ENCODE results near the gene MAP1LC3B2. TPM values are rescaled to one million over a fixed set of nuclear protein-coding genes. Genes with fewer than 3 reads are reported as not detected.

MAP1LC3B2 gene
- total and polyA plus RNA-seq, 2 of the 8 experiments (the other 6 are each of a cell fraction or from before 2014, with no cell fraction given), result 0.39 to 1.5 TPM

GRCh38 chr12:116571089-116571488, 11.9 kb downstream of the MAP1LC3B2 start (continued):
- TF ChIP-seq CHD7 (IDR thresholded peaks at IDR 0.05; ENCODE audit: insufficient replicate concordance, low read length) (no peak), ZNF274 (IDR thresholded peaks at IDR 0.05; ENCODE audit: borderline replicate concordance, extremely low read depth, low read length) (no peak), RXRA (IDR thresholded peaks at IDR 0.05; ENCODE audit: insufficient read depth, low read depth, low read length) (no peak), RBBP5 (IDR thresholded peaks at IDR 0.05; ENCODE audit: borderline replicate concordance, low read depth, low read length) (no peak), GABPA (IDR thresholded peaks at IDR 0.05; ENCODE audit: borderline replicate concordance, insufficient read depth, low read length) (no peak), SIN3A (conservative IDR thresholded peaks at IDR 0.05 in 1 of 2, IDR thresholded peaks at IDR 0.05 in 1 of 2; ENCODE audit: low read depth in 1 of 2, low read length in 2 of 2) (no peak), TAF7 (optimal IDR thresholded peaks at IDR 0.05; ENCODE audit: borderline replicate concordance, low read depth, low read length) (no peak), KDM1A (IDR thresholded peaks at IDR 0.05; ENCODE audit: borderline replicate concordance, low read length) (no peak), SIRT6 (IDR thresholded peaks at IDR 0.05; ENCODE audit: low read length) (no peak)

All from H1 (cell line).